SU-DHL-6 (cell line): ENCODE data around the gene ALDOA.

ENCODE experiments used
- H2AFZ ChIP-seq: fragments of 200-600 bp; sonication (generic); 2 replicates; pipeline ENCODE4 v1.6.1; 2014; ENCODE audit warnings: low read depth, mild to moderate bottlenecking, moderate library complexity, mixed read lengths, antibody characterized with exemption, low read length; ENCODE audit not compliant: severe bottlenecking
- H3F3A ChIP-seq: fragments of 200-600 bp; shearing (Covaris generic); 2 replicates; pipeline ENCODE4 v1.6.0; 2016; ENCODE audit warnings: antibody characterized with exemption, mild to moderate bottlenecking; ENCODE audit not compliant: insufficient read depth
- H3K27ac ChIP-seq: fragments of 200-600 bp; sonication (generic); 2 replicates; pipeline ENCODE4 v1.5.1; 2016; ENCODE audit warnings: low read depth, mild to moderate bottlenecking, low read length, moderate library complexity, mixed read lengths
- H3K27me3 ChIP-seq: fragments of 200-600 bp; sonication (generic), shearing (Covaris generic); 2 replicates; pipeline ENCODE4 v1.6.0; 2014; ENCODE audit warnings: mild to moderate bottlenecking, low read length
- H3K36me3 ChIP-seq: fragments of 200-600 bp; sonication (generic); 2 replicates; pipeline ENCODE4 v1.6.1; 2014; ENCODE audit warnings: mild to moderate bottlenecking, low read length, mixed read lengths
- H3K4me2 ChIP-seq: fragments of 300-600, 200-600 bp; shearing (Covaris generic), sonication (generic); 2 replicates; pipeline ENCODE4 v1.6.0; 2014; ENCODE audit warnings: low read length, low read depth, mild to moderate bottlenecking; ENCODE audit not compliant: poor library complexity, severe bottlenecking
- H3K4me3 ChIP-seq: fragments of 200-600 bp; sonication (generic); 2 replicates; pipeline ENCODE4 v1.5.1; 2014; ENCODE audit warnings: antibody characterized with exemption, low read length, mild to moderate bottlenecking, mixed read lengths; ENCODE audit not compliant: insufficient read depth, poor library complexity, severe bottlenecking
- H3K79me2 ChIP-seq: fragments of 200-600 bp; sonication (generic); 2 replicates; pipeline ENCODE4 v1.6.1; 2014; ENCODE audit warnings: mild to moderate bottlenecking, low read length, moderate library complexity; ENCODE audit not compliant: insufficient read depth
- H3K9ac ChIP-seq: fragments of 200-600 bp; sonication (generic); 2 replicates; pipeline ENCODE4 v1.7.0; 2014; ENCODE audit warnings: mild to moderate bottlenecking, low read length
- H3K9me2 ChIP-seq: fragments of 200-600 bp; sonication (generic); replicated peaks from 2 replicates; pipeline ENCODE4 v1.6.1; 2014; ENCODE audit warnings: low read length; ENCODE audit not compliant: insufficient read depth
- H3K9me3 ChIP-seq: fragments of 200-600 bp; sonication (generic); 2 replicates; pipeline ENCODE4 v1.6.1; 2014; ENCODE audit warnings: low read length, mixed read lengths; ENCODE audit not compliant: insufficient read depth
- H4K20me1 ChIP-seq: fragments of 200-600 bp; sonication (generic); 2 replicates; pipeline ENCODE4 v1.6.1; 2014; ENCODE audit warnings: low read depth, mild to moderate bottlenecking, antibody characterized with exemption, low read length, moderate library complexity, mixed read lengths
- CTCF ChIP-seq: fragments of 200-600 bp; sonication (generic); IDR thresholded peaks from one replicate; pipeline ENCODE4 v1.5.1; 2017; ENCODE audit warnings: antibody characterized with exemption, mild to moderate bottlenecking, low read length, moderate library complexity; ENCODE audit not compliant: insufficient read depth, poor library complexity, severe bottlenecking
- EZH2phosphoT487 ChIP-seq: fragments of 200-600 bp; sonication (generic), shearing (Covaris generic); conservative IDR thresholded peaks from 2 replicates; pipeline ENCODE4 v1.6.1; 2018; ENCODE audit warnings: mild to moderate bottlenecking, antibody characterized with exemption, low read length, moderate library complexity, mixed read lengths

The ALDOA gene

GRCh38 chr16:30116291-30117207 is 51.0 kb downstream of the ALDOA start:
- H3K9ac ChIP-seq = no peak overlapping the region
- H3K9me2 ChIP-seq = no peaks in the 10 kb centered on the region
- no peaks in the 10 kb centered on the region for H3K27me3 ChIP-seq
- no peak for TF ChIP-seq CTCF
- TF ChIP-seq EZH2phosphoT487 = no peak
- no peaks in the 10 kb centered on the region for H3K9me3 ChIP-seq
- H3K4me2 ChIP-seq = no peak overlapping the region
- H3K27ac ChIP-seq = no peak overlapping the region
- H3K79me2 ChIP-seq = no peaks in the 10 kb centered on the region
- H2AFZ ChIP-seq = no peak overlapping the region
- no peak overlapping the region for H3K4me3 ChIP-seq
- peaks cover 11% of the 10 kb centered on the region for H3F3A ChIP-seq
- no peaks in the 10 kb centered on the region for H3K36me3 ChIP-seq
- H4K20me1 ChIP-seq = no peaks in the 10 kb centered on the region

- Histone ChIP-seq H3K4me3 (no peak overlapping the region), H2AFZ (no peak overlapping the region), H3K27me3 (no peaks in the 10 kb centered on the region), H3K4me2 (no peak overlapping the region), H3K36me3 (no peaks in the 10 kb centered on the region), H3K9me3 (no peaks in the 10 kb centered on the region), H3K9ac (no peak overlapping the region), H4K20me1 (no peaks in the 10 kb centered on the region), H3K79me2 (no peaks in the 10 kb centered on the region), H3F3A (peaks cover 11% of the 10 kb centered on the region), H3K27ac (no peak overlapping the region), H3K9me2 (no peaks in the 10 kb centered on the region)
- TF ChIP-seq CTCF = no peak
- TF ChIP-seq EZH2phosphoT487 = no peak
Measured at GRCh38 chr16:30117768-30118167, 52.2 kb downstream of the ALDOA start.

GRCh38 chr16:30119428-30119827 is 53.9 kb downstream of the ALDOA start:
- Histone ChIP-seq H3K9ac (no peak overlapping the region), H3K4me2 (no peak overlapping the region), H3K27me3 (no peaks in the 10 kb centered on the region), H3K9me3 (no peaks in the 10 kb centered on the region), H3F3A (peaks cover 11% of the 10 kb centered on the region), H2AFZ (no peak overlapping the region), H3K36me3 (no peaks in the 10 kb centered on the region), H3K27ac (no peak overlapping the region), H3K79me2 (no peaks in the 10 kb centered on the region), H3K9me2 (no peaks in the 10 kb centered on the region), H3K4me3 (no peak overlapping the region), H4K20me1 (no peaks in the 10 kb centered on the region)
- TF ChIP-seq CTCF (no peak), EZH2phosphoT487 (no peak)
